GM19455 (cell line): ENCODE results near the gene DNAJC5.
"Not testable (repeated sequence)": the region's sequence is repeated elsewhere in the genome, so short reads cannot be mapped to it uniquely, and the experiment has no call there.

ENCODE experiments used
- ATAC-seq: cut with Tn5 transposase; IDR thresholded peaks from one replicate; pipeline ENCODE4 v1.9.1; 2021; ENCODE audit not compliant: unreplicated experiment

Gene DNAJC5

DNA sequence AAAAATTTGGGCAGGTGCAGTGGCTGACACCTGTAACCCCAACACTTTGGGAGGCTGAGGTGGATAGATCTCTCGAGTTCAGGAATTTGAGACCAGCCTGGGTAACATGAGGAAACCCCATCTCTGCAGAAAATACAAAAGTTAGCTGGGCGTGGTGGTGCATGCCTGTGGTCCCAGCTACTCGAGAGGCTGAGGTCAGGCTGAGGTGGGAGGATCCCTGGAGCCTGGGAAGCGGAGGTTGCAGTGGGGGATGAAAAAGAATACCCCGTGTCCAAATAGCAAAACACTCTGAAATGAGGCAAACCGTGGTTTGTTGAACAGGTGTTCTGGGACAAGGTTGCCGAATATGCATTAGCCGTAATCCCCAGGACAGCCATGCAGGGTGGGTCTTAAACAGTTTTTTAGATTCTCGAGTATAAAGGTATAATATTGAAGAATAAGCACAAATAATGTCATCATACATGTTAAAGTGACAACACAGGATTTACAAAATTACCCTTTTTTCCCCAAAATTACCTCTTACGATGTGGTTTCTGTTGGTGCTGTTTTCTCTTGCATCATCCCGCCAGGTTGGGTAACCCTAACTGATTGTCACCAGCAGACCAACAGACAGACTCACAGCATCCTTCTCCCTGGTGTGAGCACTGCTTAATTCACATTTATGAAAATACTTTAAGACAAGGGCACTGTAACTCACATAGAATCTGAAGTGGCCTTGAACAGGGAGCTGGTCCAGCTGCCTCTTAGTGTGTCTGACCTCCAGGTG, 9.1 kb downstream of the DNAJC5 start:
- no peak for ATAC-seq

- no peak for ATAC-seq
Observed at GRCh38 chr20:63908008-63908682, 13.2 kb downstream of the DNAJC5 start.

DNA sequence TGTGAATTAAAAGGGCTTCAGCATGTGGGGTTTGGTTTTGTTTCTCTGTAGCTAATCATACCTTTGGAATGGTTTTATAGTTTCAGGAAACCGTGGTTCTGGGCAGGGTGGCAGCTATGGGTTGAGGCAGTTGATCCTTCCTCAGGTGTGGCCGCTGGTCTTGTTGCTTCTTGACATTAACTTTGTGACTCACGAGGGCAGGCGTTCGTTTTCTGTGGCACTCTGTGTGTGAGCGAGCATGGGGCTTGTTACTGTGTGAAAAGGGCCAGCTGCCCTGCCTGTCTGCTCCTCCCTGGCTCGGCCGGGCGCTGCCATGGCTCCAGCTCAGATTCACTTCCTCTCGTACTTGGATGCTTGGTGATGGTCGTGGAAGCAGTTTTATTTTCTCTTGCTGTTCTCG, 16.2 kb downstream of the DNAJC5 start:
- ATAC-seq: no peak

- no peak for ATAC-seq
Observed at GRCh38 chr20:63913768-63914167, 18.8 kb downstream of the DNAJC5 start.

- ATAC-seq: no peak
Observed at GRCh38 chr20:63915471-63915870, 20.5 kb downstream of the DNAJC5 start.

- ATAC-seq: not testable (repeated sequence)
Observed at GRCh38 chr20:63916371-63916939, 21.5 kb downstream of the DNAJC5 start.

DNA sequence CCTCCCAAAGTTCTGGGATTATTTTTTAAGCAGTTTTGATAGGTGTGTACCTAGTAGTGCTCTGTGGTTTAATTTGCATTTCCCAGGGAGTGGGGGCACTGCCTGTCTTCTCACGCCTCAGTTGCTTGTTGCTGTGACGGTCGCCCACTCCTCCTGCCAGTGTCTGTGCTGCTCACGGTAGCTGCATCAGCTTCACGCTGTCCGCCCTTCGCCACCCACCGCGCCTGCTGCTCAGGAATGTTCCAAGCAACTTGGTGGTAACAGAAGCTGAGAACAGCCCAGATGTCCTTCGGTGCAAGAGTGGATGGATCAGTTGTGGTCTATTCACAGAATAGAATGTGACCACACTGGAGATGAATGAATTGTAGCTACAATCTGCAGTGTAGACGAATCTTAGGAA, 22.9 kb downstream of the DNAJC5 start:
- no peak for ATAC-seq

- ATAC-seq: no peak
Observed at GRCh38 chr20:63919130-63919529, 24.2 kb downstream of the DNAJC5 start.

DNA sequence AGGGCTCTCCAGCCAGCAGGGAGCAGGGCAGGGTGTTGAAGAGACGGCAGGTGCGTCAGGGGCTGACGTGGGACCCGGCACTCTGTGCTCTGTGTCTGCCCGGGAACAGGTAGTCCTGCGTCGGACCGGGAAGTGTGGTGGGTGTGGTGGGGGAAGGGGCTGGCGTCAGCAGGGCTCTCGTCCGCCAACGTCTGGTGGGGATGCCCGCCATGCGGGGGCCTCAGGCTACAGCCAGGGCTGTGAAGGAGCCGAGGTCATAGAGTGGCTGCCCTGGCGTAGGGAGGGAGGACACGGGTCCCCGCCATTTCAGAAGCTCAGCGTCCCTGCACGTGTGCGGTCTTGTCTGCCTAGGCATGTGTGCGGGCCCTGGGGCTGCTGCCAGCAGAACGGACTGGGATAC, 25.3 kb downstream of the DNAJC5 start:
- no peak for ATAC-seq

- no peak for ATAC-seq
Observed at GRCh38 chr20:63923651-63924050, 28.7 kb downstream of the DNAJC5 start.

- no peak for ATAC-seq
Observed at GRCh38 chr20:63924241-63924640, 29.3 kb downstream of the DNAJC5 start.

DNA sequence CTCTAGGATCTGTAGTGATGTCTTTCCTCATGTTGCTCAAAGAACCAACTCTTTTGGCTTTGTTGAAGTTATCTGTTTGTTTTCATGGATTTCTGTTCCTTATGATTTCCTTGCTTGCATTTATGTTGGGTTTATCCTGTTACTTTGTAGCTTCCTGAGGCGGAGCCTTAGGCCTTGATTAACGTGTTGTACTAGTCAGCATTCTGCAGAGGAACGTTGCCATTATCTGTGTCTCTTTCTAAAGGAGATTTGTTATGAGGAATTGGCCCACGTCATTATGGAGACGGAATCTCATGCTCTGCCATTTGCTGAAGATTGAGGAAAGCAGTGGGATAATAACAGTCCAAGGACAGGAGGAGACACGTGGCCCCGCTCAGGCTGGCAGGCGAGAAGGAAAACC, 31.4 kb downstream of the DNAJC5 start:
- no peak for ATAC-seq

DNA sequence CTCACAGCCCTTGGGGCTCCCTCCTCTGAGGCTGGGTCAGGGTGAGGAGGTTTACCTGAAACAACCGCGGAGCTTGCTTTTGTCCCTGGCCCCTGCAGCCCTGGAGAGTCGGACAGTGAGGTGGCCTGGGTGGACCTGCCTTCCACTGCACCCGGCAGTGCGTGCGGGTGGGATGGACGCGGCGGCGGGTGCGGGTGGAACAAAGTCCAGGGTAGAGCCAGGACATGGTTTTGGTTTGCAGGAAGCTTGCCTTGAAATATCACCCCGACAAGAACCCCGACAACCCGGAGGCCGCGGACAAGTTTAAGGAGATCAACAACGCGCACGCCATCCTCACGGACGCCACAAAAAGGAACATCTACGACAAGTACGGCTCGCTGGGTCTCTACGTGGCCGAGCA, 34.1 kb downstream of the DNAJC5 start:
- no peak for ATAC-seq

GRCh38 chr20:63929473-63929883, 34.6 kb downstream of the DNAJC5 start:
- ATAC-seq: not testable (repeated sequence)

DNA sequence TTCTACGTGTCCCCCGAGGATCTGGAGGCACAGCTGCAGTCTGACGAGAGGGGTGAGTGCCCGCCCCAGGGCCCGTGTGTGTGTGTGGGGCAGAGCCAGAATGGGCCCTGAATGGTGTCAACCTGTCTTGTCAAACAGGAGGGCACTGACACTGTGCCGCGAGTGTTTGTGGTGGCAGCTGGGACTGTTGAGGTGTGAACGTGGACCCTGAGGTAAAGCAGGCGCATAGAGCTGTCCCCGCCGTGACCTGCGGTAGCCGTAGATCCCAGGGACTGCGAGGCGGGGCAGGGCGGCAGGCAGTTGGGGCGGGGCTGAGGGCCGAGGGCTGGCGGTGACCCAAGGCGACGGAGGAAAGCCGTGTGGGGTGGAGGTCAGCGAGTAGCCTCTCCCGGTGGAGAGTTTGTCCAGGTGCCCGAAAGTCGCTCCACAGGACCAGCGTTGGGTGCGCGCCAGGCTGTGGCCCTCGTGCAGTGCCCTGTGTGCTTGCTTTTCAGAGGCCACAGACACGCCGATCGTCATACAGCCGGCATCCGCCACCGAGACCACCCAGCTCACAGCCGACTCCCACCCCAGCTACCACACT, 36.1 kb downstream of the DNAJC5 start:
- no peak for ATAC-seq

DNA sequence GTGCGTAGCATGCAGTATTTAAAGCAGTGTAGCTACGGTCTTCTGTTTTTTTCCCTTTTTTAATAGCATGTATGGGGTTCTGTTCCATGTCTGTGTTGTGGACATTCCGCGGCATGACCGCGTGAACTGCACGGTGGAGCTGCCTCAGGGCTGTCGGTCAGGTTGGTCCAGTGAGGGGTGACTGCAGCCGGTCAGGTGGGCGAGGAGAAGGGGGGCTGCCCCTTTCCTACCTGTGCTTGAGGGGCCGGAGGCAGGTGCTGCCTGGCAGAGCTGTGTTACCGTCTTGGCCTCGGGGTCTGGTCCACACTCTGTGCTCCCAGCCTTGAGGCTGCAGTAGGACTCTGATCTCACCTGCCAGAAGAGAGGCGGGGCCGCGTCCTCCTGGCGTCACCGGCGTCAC, 36.8 kb downstream of the DNAJC5 start:
- ATAC-seq: no peak

- no peak for ATAC-seq
Observed at GRCh38 chr20:63932606-63933160, 37.8 kb downstream of the DNAJC5 start.

DNA sequence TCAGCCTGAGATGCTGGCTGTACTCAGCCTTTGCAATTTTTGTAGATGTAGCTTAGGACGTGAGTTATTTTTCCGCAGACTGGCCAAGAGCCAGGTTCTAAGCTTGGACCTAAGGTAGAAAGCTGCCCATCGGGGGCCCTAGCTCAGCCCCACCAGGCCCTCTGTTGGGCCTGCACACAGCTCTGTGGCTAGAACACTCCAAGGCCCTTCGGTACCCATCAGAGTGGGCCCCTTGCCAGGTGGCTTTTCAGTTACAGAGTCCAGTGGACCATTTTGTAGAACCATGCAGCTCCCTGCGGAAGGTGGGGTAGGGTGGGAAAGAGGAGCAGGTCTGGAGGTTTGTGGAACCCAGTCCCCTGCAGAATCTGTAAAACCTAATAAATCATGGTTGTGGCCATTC, 38.7 kb downstream of the DNAJC5 start:
- no peak for ATAC-seq

GRCh38 chr20:63934271-63935068, 39.5 kb downstream of the DNAJC5 start:
- ATAC-seq: no peak

- ATAC-seq: no peak
Observed at GRCh38 chr20:63935447-63935846, 40.5 kb downstream of the DNAJC5 start.

DNA sequence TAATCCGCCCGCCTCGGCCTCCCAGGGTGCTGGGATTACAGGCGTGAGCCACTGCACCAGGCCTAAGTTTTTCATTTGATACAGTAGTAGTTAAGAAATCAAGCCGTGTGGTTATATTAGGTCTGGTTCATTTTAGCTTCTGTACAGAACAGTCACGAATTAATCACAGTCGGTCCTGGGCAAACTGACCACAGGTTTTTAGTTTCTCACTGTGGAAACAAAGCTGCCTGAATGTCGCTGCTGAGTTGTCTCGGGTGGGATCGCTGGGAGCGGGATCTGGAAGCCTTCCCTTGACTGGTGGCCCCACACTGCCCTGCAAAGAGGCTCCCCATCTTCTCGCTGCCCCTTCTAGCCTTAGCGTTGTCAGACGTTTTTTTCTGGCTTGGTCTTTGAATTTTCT, 42.7 kb downstream of the DNAJC5 start:
- no peak for ATAC-seq
